ENCODE measurements around the gene DNAL1. TPM values are rescaled to one million over a fixed set of nuclear protein-coding genes. Genes with fewer than 3 reads are reported as not detected.
A peak's percentile ranks its signal among the peaks of the same experiment; 100 is the strongest.

Gene DNAL1
- total RNA-seq, 2 donors from 2014 or later, result 8.5 to 10.0 TPM

- H3K36me3 ChIP-seq, result peaks cover 0 to 20% of the 10 kb centered on the region in 2 donors
- H3K4me3 ChIP-seq, result no peak overlapping the region
- no peaks in the 10 kb centered on the region for H3K9me3 ChIP-seq
- no peak for TF ChIP-seq POLR2AphosphoS5 (IDR thresholded peaks at IDR 0.05)
- no peak for TF ChIP-seq POLR2A (IDR thresholded peaks at IDR 0.05)
- TF ChIP-seq, protein P1, sequence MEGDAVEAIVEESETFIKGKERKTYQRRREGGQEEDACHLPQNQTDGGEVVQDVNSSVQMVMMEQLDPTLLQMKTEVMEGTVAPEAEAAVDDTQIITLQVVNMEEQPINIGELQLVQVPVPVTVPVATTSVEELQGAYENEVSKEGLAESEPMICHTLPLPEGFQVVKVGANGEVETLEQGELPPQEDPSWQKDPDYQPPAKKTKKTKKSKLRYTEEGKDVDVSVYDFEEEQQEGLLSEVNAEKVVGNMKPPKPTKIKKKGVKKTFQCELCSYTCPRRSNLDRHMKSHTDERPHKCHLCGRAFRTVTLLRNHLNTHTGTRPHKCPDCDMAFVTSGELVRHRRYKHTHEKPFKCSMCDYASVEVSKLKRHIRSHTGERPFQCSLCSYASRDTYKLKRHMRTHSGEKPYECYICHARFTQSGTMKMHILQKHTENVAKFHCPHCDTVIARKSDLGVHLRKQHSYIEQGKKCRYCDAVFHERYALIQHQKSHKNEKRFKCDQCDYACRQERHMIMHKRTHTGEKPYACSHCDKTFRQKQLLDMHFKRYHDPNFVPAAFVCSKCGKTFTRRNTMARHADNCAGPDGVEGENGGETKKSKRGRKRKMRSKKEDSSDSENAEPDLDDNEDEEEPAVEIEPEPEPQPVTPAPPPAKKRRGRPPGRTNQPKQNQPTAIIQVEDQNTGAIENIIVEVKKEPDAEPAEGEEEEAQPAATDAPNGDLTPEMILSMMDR (IDR thresholded peaks at IDR 0.05), result no peak
- no peak for DNase-seq (ENCODE audit: low spot score)
- no peaks in the 10 kb centered on the region for H3K27me3 ChIP-seq (replicated peaks; ENCODE audit: insufficient read depth)
- 77% methylated on average over 6 of the region's 6 CpGs for WGBS
- peaks cover 79% of the 10 kb centered on the region for H3K4me1 ChIP-seq (replicated peaks)
- intact Hi-C loops (cut with DNase I), result no loop called here
- peak overlapping the region; percentile 61 to 82 for H3K27ac ChIP-seq
Observed at GRCh38 chr14:73742520-73743238, 97.9 kb downstream of the DNAL1 start.

- no peak overlapping the region for H3K4me3 ChIP-seq
- peaks cover 80% of the 10 kb centered on the region for H3K4me1 ChIP-seq (replicated peaks)
- peak overlapping the region in 1 of 2 donors; percentile 82 for H3K27ac ChIP-seq
- H3K9me3 ChIP-seq, result no peaks in the 10 kb centered on the region
- TF ChIP-seq, protein P1 (IDR thresholded peaks at IDR 0.05), result no peak
- no peak for TF ChIP-seq POLR2AphosphoS5 (IDR thresholded peaks at IDR 0.05)
- no peak for TF ChIP-seq POLR2A (IDR thresholded peaks at IDR 0.05)
- DNase-seq (ENCODE audit: low spot score), result no peak
- 42% methylated on average over 11 of the region's 11 CpGs for WGBS
- intact Hi-C loops (cut with DNase I), result no loop called here
- no peaks in the 10 kb centered on the region for H3K27me3 ChIP-seq (replicated peaks; ENCODE audit: insufficient read depth)
- H3K36me3 ChIP-seq, result peaks cover 0 to 17% of the 10 kb centered on the region in 2 donors
Observed at GRCh38 chr14:73743431-73743931, 98.7 kb downstream of the DNAL1 start.

GRCh38 chr14:73744175-73744867 lies 99.5 kb downstream of the DNAL1 start:
- Histone ChIP-seq H3K4me1 (replicated peaks) (peaks cover 78% of the 10 kb centered on the region), H3K4me3 (no peak overlapping the region)

GRCh38 chr14:73744874-73745529 lies 100.2 kb downstream of the DNAL1 start:
- Histone ChIP-seq H3K9me3 (no peaks in the 10 kb centered on the region), H3K27me3 (replicated peaks; ENCODE audit: insufficient read depth) (no peaks in the 10 kb centered on the region), H3K4me3 (no peak overlapping the region), H3K27ac (peak overlapping the region; percentile 27 to 47), H3K36me3 (peaks cover 0 to 2% of the 10 kb centered on the region in 2 donors), H3K4me1 (replicated peaks) (peaks cover 80% of the 10 kb centered on the region)
- TF ChIP-seq, protein P1 (IDR thresholded peaks at IDR 0.05), result no peak
- no peak for TF ChIP-seq POLR2A (IDR thresholded peaks at IDR 0.05)
- TF ChIP-seq POLR2AphosphoS5 (IDR thresholded peaks at IDR 0.05), result peak; percentile 28
- DNase-seq (ENCODE audit: low spot score), result peak; percentile 56
- WGBS, result 60% methylated on average over 6 of the region's 6 CpGs
- intact Hi-C loops (cut with DNase I), result no loop called here

More at GRCh38 chr14:73744175-73744867, 99.5 kb downstream of the DNAL1 start:
- intact Hi-C loops (cut with DNase I), result no loop called here
- DNase-seq (ENCODE audit: low spot score), result no peak
- H3K27me3 ChIP-seq (replicated peaks; ENCODE audit: insufficient read depth), result no peaks in the 10 kb centered on the region
- H3K9me3 ChIP-seq, result no peaks in the 10 kb centered on the region
- TF ChIP-seq, protein P1 (IDR thresholded peaks at IDR 0.05), result no peak
- no peak for TF ChIP-seq POLR2A (IDR thresholded peaks at IDR 0.05)
- peak overlapping the region in 1 of 2 donors; percentile 47 for H3K27ac ChIP-seq
- H3K36me3 ChIP-seq, result peaks cover 0 to 8% of the 10 kb centered on the region in 2 donors
- WGBS, result 44% methylated on average over 7 of the region's 7 CpGs

Measured in prostate gland (tissue), 2 donors.